A549 treated with DMSO at 1 μM for 4 hours (cell line): ENCODE data around the gene HHIP. TPM values are rescaled to one million over a fixed set of nuclear protein-coding genes. Genes with fewer than 3 reads are reported as not detected.

Experiments
- total RNA-seq: library from RNA; stranded (reverse); fragments of 200-300 nt; extraction: Qiagen RNA extraction; gene quantifications from 5 replicates; pipeline ENCODE4 v1.2.3, GENCODE V29; 2022; ENCODE audit warnings: low read depth

The HHIP gene
- 0.71 to 1.2 TPM (median 0.84 TPM) in 5 replicates for total RNA-seq

GRCh38 chr4:144645631-144646522 lies at the start of gene HHIP:
HHIP (plus strand) TSS chr4:144646156; CDS start chr4:144646676, 520 bp downstream.

